GM23248 (cell line): Measurements from ENCODE around the gene CST4.
"Not testable (repeated sequence)": the region's sequence is repeated elsewhere in the genome, so short reads cannot be mapped to it uniquely, and the experiment has no call there.

Experiments
- EZH2 ChIP-seq: fragments of 200-600 bp; sonication (generic); IDR thresholded peaks from 2 replicates; pipeline ENCODE4 v1.6.1; 2018; ENCODE audit warnings: antibody characterized with exemption, mild to moderate bottlenecking; ENCODE audit not compliant: insufficient read depth, poor library complexity, severe bottlenecking
- EZH2phosphoT487 ChIP-seq: fragments of 200-600 bp; sonication (generic); IDR thresholded peaks from 2 replicates; pipeline ENCODE4 v1.6.1; 2018; ENCODE audit warnings: antibody characterized with exemption, moderate library complexity, mild to moderate bottlenecking, low read depth; ENCODE audit not compliant: insufficient read depth

DNA sequence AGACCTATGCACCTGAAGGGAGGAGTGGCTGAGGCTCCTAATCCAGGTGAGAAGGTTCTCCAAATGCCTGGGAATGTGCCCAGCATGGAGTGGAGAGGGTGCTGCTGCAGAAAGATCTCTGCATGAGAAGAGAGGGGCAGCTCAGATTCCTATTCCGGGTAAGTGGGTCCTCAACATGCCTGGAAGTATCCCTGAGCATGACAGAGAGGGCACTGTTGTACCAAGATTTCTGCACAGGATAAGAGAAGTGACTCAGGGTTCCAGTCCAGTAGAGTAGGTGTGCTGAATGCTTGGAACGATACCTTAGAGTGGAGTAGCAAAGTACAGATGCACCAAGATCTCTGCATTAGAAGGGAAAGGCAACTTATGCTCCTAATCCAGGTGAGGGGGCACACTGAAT, 46.1 kb upstream of the CST4 start:
- not testable (repeated sequence) for TF ChIP-seq EZH2phosphoT487, EZH2
